Measurements from ENCODE around the gene APRT. TPM values are rescaled to one million over a fixed set of nuclear protein-coding genes. Genes with fewer than 3 reads are reported as not detected.

Gene APRT
- total and polyA plus RNA-seq, 9 of the 15 experiments (the other 6 are each of a cell fraction or from before 2014, with no cell fraction given), result 41.7 to 409 (median 146) TPM

DNA sequence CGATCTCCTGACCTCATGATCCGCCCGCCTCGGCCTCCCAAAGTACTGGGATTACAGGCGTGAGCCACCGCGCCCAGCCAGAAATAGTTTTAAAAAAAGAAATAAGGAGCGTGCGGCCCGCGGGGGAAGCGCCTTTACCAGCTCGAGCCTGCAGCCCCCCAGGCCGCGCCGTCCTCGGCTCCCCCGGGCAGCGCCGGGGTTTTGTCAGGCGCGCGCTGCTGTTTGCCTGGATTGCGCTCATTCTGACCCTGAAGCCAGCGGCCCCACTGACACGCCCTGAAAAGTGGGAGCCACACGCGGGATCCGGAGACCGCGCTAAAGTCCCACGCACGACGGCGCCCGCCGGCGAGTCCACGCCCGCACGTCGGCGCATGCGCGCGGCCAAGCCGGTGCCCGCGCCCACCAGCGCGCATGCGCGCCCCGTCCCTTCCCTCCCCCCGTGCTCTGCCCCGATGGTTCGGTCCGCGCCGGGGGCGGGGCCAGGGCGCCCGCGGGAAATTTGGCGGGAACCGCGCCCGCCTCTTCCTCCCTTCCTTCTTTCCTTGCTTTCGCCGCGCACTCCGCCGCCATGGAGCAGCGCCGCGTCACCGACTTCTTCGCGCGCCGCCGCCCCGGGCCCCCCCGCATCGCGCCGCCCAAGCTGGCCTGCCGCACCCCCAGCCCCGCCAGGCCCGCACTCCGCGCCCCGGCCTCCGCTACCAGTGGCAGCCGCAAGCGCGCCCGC lies 8.3 kb downstream of the APRT start, which contains the start of gene CDT1 (continued):
- TF ChIP-seq, protein P1, sequence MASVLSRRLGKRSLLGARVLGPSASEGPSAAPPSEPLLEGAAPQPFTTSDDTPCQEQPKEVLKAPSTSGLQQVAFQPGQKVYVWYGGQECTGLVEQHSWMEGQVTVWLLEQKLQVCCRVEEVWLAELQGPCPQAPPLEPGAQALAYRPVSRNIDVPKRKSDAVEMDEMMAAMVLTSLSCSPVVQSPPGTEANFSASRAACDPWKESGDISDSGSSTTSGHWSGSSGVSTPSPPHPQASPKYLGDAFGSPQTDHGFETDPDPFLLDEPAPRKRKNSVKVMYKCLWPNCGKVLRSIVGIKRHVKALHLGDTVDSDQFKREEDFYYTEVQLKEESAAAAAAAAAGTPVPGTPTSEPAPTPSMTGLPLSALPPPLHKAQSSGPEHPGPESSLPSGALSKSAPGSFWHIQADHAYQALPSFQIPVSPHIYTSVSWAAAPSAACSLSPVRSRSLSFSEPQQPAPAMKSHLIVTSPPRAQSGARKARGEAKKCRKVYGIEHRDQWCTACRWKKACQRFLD (CRISPR knock-in tag; IDR thresholded peaks at IDR 0.05), result peak; percentile 79
- TF ChIP-seq, protein P2, sequence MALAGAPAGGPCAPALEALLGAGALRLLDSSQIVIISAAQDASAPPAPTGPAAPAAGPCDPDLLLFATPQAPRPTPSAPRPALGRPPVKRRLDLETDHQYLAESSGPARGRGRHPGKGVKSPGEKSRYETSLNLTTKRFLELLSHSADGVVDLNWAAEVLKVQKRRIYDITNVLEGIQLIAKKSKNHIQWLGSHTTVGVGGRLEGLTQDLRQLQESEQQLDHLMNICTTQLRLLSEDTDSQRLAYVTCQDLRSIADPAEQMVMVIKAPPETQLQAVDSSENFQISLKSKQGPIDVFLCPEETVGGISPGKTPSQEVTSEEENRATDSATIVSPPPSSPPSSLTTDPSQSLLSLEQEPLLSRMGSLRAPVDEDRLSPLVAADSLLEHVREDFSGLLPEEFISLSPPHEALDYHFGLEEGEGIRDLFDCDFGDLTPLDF (CRISPR knock-in tag; IDR thresholded peaks at IDR 0.05), result peak; percentile 96
- peak; percentile 72 for TF ChIP-seq TBP (optimal IDR thresholded peaks at IDR 0.05; ENCODE audit: low read depth, low read length)
- peak; percentile 32; the same call in 1 of the 2 replicates for TF ChIP-seq ZBTB7A (IDR thresholded peaks at IDR 0.05; ENCODE audit: borderline replicate concordance, control insufficient read depth, low read depth, low read length)
- peak; percentile 93 to 94 for TF ChIP-seq E2F6 (IDR thresholded peaks at IDR 0.05; ENCODE audit: borderline replicate concordance in 1 of 2, extremely low read depth in 1 of 2, insufficient read depth in 1 of 2, insufficient read length in 1 of 2, low read depth in 1 of 2, low read length in 1 of 2, poor library complexity in 1 of 2, severe bottlenecking in 1 of 2)
- TF ChIP-seq TFAP4 (CRISPR knock-in tag; IDR thresholded peaks at IDR 0.05; ENCODE audit: borderline replicate concordance), result peak; percentile 10; the same call in 1 of the 2 replicates
- no peak for TF ChIP-seq SMARCE1 (IDR thresholded peaks at IDR 0.05)
- no peak for TF ChIP-seq HDAC2 (IDR thresholded peaks at IDR 0.05)
- peak; percentile 99 for TF ChIP-seq GATAD2B (IDR thresholded peaks at IDR 0.05; ENCODE audit: borderline replicate concordance)
- TF ChIP-seq, protein P3, sequence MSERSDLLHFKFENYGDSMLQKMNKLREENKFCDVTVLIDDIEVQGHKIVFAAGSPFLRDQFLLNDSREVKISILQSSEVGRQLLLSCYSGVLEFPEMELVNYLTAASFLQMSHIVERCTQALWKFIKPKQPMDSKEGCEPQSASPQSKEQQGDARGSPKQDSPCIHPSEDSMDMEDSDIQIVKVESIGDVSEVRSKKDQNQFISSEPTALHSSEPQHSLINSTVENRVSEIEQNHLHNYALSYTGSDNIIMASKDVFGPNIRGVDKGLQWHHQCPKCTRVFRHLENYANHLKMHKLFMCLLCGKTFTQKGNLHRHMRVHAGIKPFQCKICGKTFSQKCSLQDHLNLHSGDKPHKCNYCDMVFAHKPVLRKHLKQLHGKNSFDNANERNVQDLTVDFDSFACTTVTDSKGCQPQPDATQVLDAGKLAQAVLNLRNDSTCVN (CRISPR knock-in tag; IDR thresholded peaks at IDR 0.05), result no peak
- peak; percentile 100 for TF ChIP-seq RB1 (IDR thresholded peaks at IDR 0.05; ENCODE audit: low read depth)
